Neural progenitor cell (in vitro differentiated cells): ENCODE data around the gene S100A6. TPM values are rescaled to one million over a fixed set of nuclear protein-coding genes. Genes with fewer than 3 reads are reported as not detected.
"Not testable (repeated sequence)": the region's sequence is repeated elsewhere in the genome, so short reads cannot be mapped to it uniquely, and the experiment has no call there.

Source experiments
- DNase-seq: peaks from one replicate; pipeline ENCODE4 v3.0.0-alpha.2; 2016; ENCODE audit warnings: low spot score
- H2AFZ ChIP-seq: fragments of 200-600 bp; sonication (generic); replicated peaks from 2 replicates; pipeline ENCODE4 v1.6.1; 2016; ENCODE audit warnings: antibody characterized with exemption
- H3F3A ChIP-seq: fragments of 200-600 bp; sonication (generic); 2 replicates; pipeline ENCODE4 v1.6.1; 2016; ENCODE audit warnings: antibody characterized with exemption, low read depth
- H3K27ac ChIP-seq: fragments of 200-600 bp; sonication (generic); 2 replicates; pipeline ENCODE4 v1.5.1; 2016; ENCODE audit warnings: mild to moderate bottlenecking
- H3K27me3 ChIP-seq: fragments of 200-600 bp; sonication (generic); 2 replicates; pipeline ENCODE4 v1.6.1; 2016; ENCODE audit warnings: mild to moderate bottlenecking, moderate library complexity
- H3K36me3 ChIP-seq: fragments of 200-600 bp; sonication (generic); 2 replicates; pipeline ENCODE4 v1.5.1; 2016
- H3K4me1 ChIP-seq: fragments of 200-600 bp; sonication (generic); 2 replicates; pipeline ENCODE4 v1.6.1; 2016; ENCODE audit warnings: mixed run types
- H3K4me2 ChIP-seq: fragments of 200-600 bp; sonication (generic); 2 replicates; pipeline ENCODE4 v1.6.1; 2016
- H3K4me3 ChIP-seq: fragments of 200-600 bp; sonication (generic); 2 replicates; pipeline ENCODE4 v1.5.1; 2016
- H3K79me2 ChIP-seq: fragments of 200-600 bp; sonication (generic); 2 replicates; pipeline ENCODE4 v1.6.1; 2016; ENCODE audit warnings: low read depth
- H3K9ac ChIP-seq: fragments of 200-600 bp; sonication (generic); 2 replicates; pipeline ENCODE4 v1.6.1; 2016
- H3K9me3 ChIP-seq: fragments of 200-600 bp; sonication (generic); 2 replicates; pipeline ENCODE4 v1.5.1; 2016; ENCODE audit warnings: low read depth
- H4K20me1 ChIP-seq: fragments of 200-600 bp; sonication (generic); 2 replicates; pipeline ENCODE4 v1.6.1; 2016; ENCODE audit warnings: low read depth
- H3K27ac Mint-ChIP-seq: 3 replicates; pipeline ENCODE4 v1.8.0; 2021; ENCODE audit warnings: mixed read lengths
- H3K27me3 Mint-ChIP-seq: 2 replicates; pipeline ENCODE4 v1.8.0; 2022; ENCODE audit warnings: low read depth, mild to moderate bottlenecking, inconsistent platforms, moderate library complexity, mixed read lengths; ENCODE audit not compliant: insufficient read depth
- H3K36me3 Mint-ChIP-seq: 3 replicates; pipeline ENCODE4 v1.8.0; 2021; ENCODE audit warnings: mixed read lengths
- H3K4me1 Mint-ChIP-seq: 3 replicates; pipeline ENCODE4 v1.8.0; 2021; ENCODE audit warnings: mixed read lengths
- H3K4me3 Mint-ChIP-seq: 3 replicates; pipeline ENCODE4 v1.8.0; 2021; ENCODE audit warnings: mild to moderate bottlenecking, moderate library complexity, mixed read lengths
- H3K9me3 Mint-ChIP-seq: 3 replicates; pipeline ENCODE4 v1.8.0; 2020; ENCODE audit warnings: mixed read lengths
- EZH2 ChIP-seq: fragments of 200-600 bp; sonication (generic); IDR thresholded peaks from 2 replicates; pipeline ENCODE4 v1.6.1; 2017; ENCODE audit warnings: antibody characterized with exemption, mild to moderate bottlenecking, moderate library complexity
- EZH2phosphoT487 ChIP-seq: fragments of 200-600 bp; sonication (generic); IDR thresholded peaks from 2 replicates; pipeline ENCODE4 v1.6.1; 2017; ENCODE audit warnings: antibody characterized with exemption
- total RNA-seq: library from RNA; depleted of rRNA; stranded (reverse); fragments of >200 nt; gene quantifications from 2 replicates; pipeline ENCODE4 v1.2.3, GENCODE V29; 2015; ENCODE audit warnings: low replicate concordance
- TF ChIP-seq, protein P1 (sequence below): fragments of 200-600 bp; sonication (generic); IDR thresholded peaks from 2 replicates; pipeline ENCODE4 v1.5.1; 2017; ENCODE audit warnings: antibody characterized with exemption, mild to moderate bottlenecking

S100A6 gene
- total RNA-seq, 1 donor from 2014 or later: not detected

DNA sequence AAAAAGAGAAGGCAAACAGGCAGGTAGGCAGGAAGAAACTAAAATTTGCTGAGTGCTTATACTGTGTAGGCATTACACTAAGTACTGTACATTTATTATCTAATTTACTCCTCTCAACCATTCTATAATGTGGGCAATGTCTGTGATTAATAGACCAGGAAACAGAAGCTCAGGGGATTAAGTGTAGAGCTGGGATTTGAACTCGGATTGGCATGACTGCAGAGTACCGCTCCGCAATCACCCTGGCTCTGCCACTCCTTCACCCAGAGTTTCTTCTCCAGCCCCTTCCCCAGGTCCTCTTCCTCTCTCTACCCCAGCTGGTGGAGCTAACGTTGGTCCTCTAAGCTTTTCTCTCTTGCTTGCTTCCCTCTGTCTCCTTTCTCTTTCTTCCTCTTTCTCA is 41.3 kb upstream of the S100A6 start:
- H3K36me3 Mint-ChIP-seq: no peaks in the 10 kb centered on the region
- no peaks in the 10 kb centered on the region for H3K27me3 ChIP-seq
- H3K79me2 ChIP-seq: no peaks in the 10 kb centered on the region
- TF ChIP-seq EZH2 (no peak), EZH2phosphoT487 (no peak)
- TF ChIP-seq, protein P1, sequence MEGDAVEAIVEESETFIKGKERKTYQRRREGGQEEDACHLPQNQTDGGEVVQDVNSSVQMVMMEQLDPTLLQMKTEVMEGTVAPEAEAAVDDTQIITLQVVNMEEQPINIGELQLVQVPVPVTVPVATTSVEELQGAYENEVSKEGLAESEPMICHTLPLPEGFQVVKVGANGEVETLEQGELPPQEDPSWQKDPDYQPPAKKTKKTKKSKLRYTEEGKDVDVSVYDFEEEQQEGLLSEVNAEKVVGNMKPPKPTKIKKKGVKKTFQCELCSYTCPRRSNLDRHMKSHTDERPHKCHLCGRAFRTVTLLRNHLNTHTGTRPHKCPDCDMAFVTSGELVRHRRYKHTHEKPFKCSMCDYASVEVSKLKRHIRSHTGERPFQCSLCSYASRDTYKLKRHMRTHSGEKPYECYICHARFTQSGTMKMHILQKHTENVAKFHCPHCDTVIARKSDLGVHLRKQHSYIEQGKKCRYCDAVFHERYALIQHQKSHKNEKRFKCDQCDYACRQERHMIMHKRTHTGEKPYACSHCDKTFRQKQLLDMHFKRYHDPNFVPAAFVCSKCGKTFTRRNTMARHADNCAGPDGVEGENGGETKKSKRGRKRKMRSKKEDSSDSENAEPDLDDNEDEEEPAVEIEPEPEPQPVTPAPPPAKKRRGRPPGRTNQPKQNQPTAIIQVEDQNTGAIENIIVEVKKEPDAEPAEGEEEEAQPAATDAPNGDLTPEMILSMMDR: no peak
- H4K20me1 ChIP-seq: no peaks in the 10 kb centered on the region
- peaks cover 21% of the 10 kb centered on the region for H3K4me1 ChIP-seq
- peaks cover 11% of the 10 kb centered on the region for H3K9me3 Mint-ChIP-seq
- no peaks in the 10 kb centered on the region for H3K36me3 ChIP-seq
- H3K27ac ChIP-seq: no peak overlapping the region
- peaks cover 2% of the 10 kb centered on the region for H3K27me3 Mint-ChIP-seq
- peaks cover 22% of the 10 kb centered on the region for H3K4me1 Mint-ChIP-seq
- H2AFZ ChIP-seq: no peak overlapping the region
- no peak for DNase-seq
- H3K9me3 ChIP-seq: no peaks in the 10 kb centered on the region
- H3F3A ChIP-seq: peaks cover 16% of the 10 kb centered on the region
- no peak overlapping the region for H3K4me3 ChIP-seq
- no peak overlapping the region for H3K4me3 Mint-ChIP-seq
- H3K9ac ChIP-seq: no peak overlapping the region
- no peak overlapping the region for H3K27ac Mint-ChIP-seq
- no peak overlapping the region for H3K4me2 ChIP-seq

- peaks cover 16% of the 10 kb centered on the region for H3F3A ChIP-seq
- H3K4me3 Mint-ChIP-seq, H3K36me3 ChIP-seq, H2AFZ ChIP-seq, H3K4me3 ChIP-seq, H4K20me1 ChIP-seq, H3K79me2 ChIP-seq, H3K27ac Mint-ChIP-seq, H3K4me2 ChIP-seq, DNase-seq, H3K27ac ChIP-seq, H3K27me3 Mint-ChIP-seq, H3K9me3 ChIP-seq, H3K9me3 Mint-ChIP-seq, H3K36me3 Mint-ChIP-seq, H3K9ac ChIP-seq, H3K27me3 ChIP-seq: not testable (repeated sequence)
- peaks cover 26% of the 10 kb centered on the region for H3K4me1 Mint-ChIP-seq
- peaks cover 21% of the 10 kb centered on the region for H3K4me1 ChIP-seq
Measured at GRCh38 chr1:153575497-153575896, 39.7 kb upstream of the S100A6 start.

- H3K36me3 Mint-ChIP-seq: not testable (repeated sequence)
- peaks cover 27% of the 10 kb centered on the region for H3K4me1 Mint-ChIP-seq
Measured at GRCh38 chr1:153575081-153575491, 39.3 kb upstream of the S100A6 start.

DNA sequence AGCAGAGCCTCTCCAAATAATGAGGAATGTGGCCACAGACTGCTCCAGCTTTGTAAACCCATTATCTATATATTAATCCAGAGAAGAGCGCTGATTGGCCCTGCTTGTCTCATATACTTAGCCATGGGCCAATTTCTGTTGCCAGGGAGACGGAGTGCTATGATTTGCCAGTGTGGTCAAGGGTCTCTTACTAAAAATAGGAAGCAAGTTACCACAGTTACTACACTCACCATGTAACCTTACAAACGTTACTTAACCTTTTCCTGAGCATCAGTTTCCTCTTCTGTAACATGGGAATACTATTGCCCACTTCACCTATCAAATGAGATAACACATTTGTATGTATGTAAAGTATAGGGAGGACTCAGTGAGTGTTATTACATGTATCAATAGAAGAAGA is 37.6 kb upstream of the S100A6 start:
- Histone ChIP-seq H3K9ac (no peak overlapping the region), H3K27ac (no peak overlapping the region), H3K9me3 (no peaks in the 10 kb centered on the region), H3K4me2 (no peak overlapping the region), H2AFZ (no peak overlapping the region), H4K20me1 (no peaks in the 10 kb centered on the region), H3F3A (peaks cover 3% of the 10 kb centered on the region), H3K4me3 (no peak overlapping the region), H3K27me3 (no peaks in the 10 kb centered on the region), H3K4me1 (peaks cover 11% of the 10 kb centered on the region), H3K36me3 (no peaks in the 10 kb centered on the region), H3K79me2 (no peaks in the 10 kb centered on the region)
- TF ChIP-seq EZH2phosphoT487: no peak
- TF ChIP-seq EZH2: no peak
- TF ChIP-seq, protein P1: no peak
- no peak for DNase-seq
- no peak overlapping the region for H3K4me3 Mint-ChIP-seq
- H3K36me3 Mint-ChIP-seq: no peaks in the 10 kb centered on the region
- H3K27ac Mint-ChIP-seq: no peak overlapping the region
- peaks cover 7% of the 10 kb centered on the region for H3K27me3 Mint-ChIP-seq
- peaks cover 27% of the 10 kb centered on the region for H3K4me1 Mint-ChIP-seq
- H3K9me3 Mint-ChIP-seq: peaks cover 7% of the 10 kb centered on the region

More at GRCh38 chr1:153575081-153575491, 39.3 kb upstream of the S100A6 start:
- not testable (repeated sequence) for H3K27ac ChIP-seq, H3K4me2 ChIP-seq, H3K4me3 Mint-ChIP-seq, H3K79me2 ChIP-seq, H3K9me3 ChIP-seq, H3K9me3 Mint-ChIP-seq, H3K36me3 ChIP-seq, H4K20me1 ChIP-seq, H2AFZ ChIP-seq, DNase-seq, H3K27me3 ChIP-seq, H3K27ac Mint-ChIP-seq, H3K27me3 Mint-ChIP-seq, H3K4me3 ChIP-seq, H3K9ac ChIP-seq
- peaks cover 21% of the 10 kb centered on the region for H3K4me1 ChIP-seq
- peaks cover 16% of the 10 kb centered on the region for H3F3A ChIP-seq
